HepG2 (cell line): ENCODE measurements around the gene ENO3. TPM values are rescaled to one million over a fixed set of nuclear protein-coding genes. Genes with fewer than 3 reads are reported as not detected.

ENCODE experiments used
- ATF5 ChIP-seq: sonication (generic); formaldehyde crosslinking; IDR thresholded peaks from 2 replicates; pipeline ENCODE4 v1.4.0; 2020; ENCODE audit warnings: mild to moderate bottlenecking, low read depth, missing genetic modification reagents
- CAMTA2 ChIP-seq: sonication (generic); formaldehyde crosslinking; IDR thresholded peaks from 2 replicates; pipeline ENCODE4 v1.4.0; 2020; ENCODE audit warnings: mild to moderate bottlenecking, missing genetic modification reagents, borderline replicate concordance
- HDAC1 ChIP-seq: sonication (generic); formaldehyde crosslinking; IDR thresholded peaks from 2 replicates; pipeline ENCODE4 v1.5.1; 2020; ENCODE audit warnings: mild to moderate bottlenecking, missing genetic modification reagents
- KIAA2018 ChIP-seq: sonication (generic); formaldehyde crosslinking; IDR thresholded peaks from 2 replicates; pipeline ENCODE4 v1.5.0; 2020; ENCODE audit warnings: mild to moderate bottlenecking, missing genetic modification reagents, borderline replicate concordance
- NFE2L1 ChIP-seq: sonication (generic); formaldehyde crosslinking; IDR thresholded peaks from 2 replicates; pipeline ENCODE4 v1.4.0; 2020; ENCODE audit warnings: missing genetic modification reagents, mild to moderate bottlenecking, borderline replicate concordance
- PRMT3 ChIP-seq: sonication (generic); formaldehyde crosslinking; IDR thresholded peaks from 2 replicates; pipeline ENCODE4 v1.8.1; 2022; ENCODE audit warnings: low read depth, mild to moderate bottlenecking, moderate library complexity, missing genetic modification reagents, borderline replicate concordance
- SAFB2 ChIP-seq: sonication (generic); formaldehyde crosslinking; IDR thresholded peaks from 2 replicates; pipeline ENCODE4 v1.5.1; 2020; ENCODE audit warnings: missing genetic modification reagents, low read depth, mild to moderate bottlenecking, borderline replicate concordance
- TCF12 ChIP-seq, 2 experiments: fragments of 450-650 bp in 1 of 2; sonication (generic) in 1 of 2; formaldehyde crosslinking in 1 of 2; IDR thresholded peaks; 2 replicates each; pipeline versions ENCODE4 v1.6.1 to v1.8.0; 2017 to 2022; ENCODE audit warnings: antibody characterized with exemption in 1 of 2, mild to moderate bottlenecking in 1 of 2, missing genetic modification reagents in 1 of 2, moderate library complexity in 1 of 2
- YY1 ChIP-seq: IDR thresholded peaks from 2 replicates; pipeline ENCODE4 v1.6.1; 2011; ENCODE audit warnings: low read length, low read depth, moderate library complexity, mild to moderate bottlenecking; ENCODE audit not compliant: insufficient read depth, insufficient replicate concordance
- ZFP90 ChIP-seq: sonication (generic); formaldehyde crosslinking; IDR thresholded peaks from 2 replicates; pipeline ENCODE4 v1.8.0; 2022; ENCODE audit warnings: missing genetic modification reagents, mild to moderate bottlenecking, inconsistent platforms, borderline replicate concordance
- ZNF335 ChIP-seq: sonication (generic); formaldehyde crosslinking; IDR thresholded peaks from 2 replicates; pipeline ENCODE4 v1.4.0; 2020; ENCODE audit warnings: missing genetic modification reagents
- ZNF550 ChIP-seq: sonication (generic); formaldehyde crosslinking; IDR thresholded peaks from 2 replicates; pipeline ENCODE4 v1.4.0; 2020; ENCODE audit warnings: mild to moderate bottlenecking, missing genetic modification reagents, borderline replicate concordance
- ZNF776 ChIP-seq: sonication (generic); formaldehyde crosslinking; IDR thresholded peaks from 2 replicates; pipeline ENCODE4 v1.4.0; 2020; ENCODE audit warnings: mild to moderate bottlenecking, missing genetic modification reagents
- polyA plus RNA-seq, 8 experiments: library from polyadenylated mRNA; depleted of rRNA in 3 of 8; stranded (reverse) in 7 of 8; unstranded in 1 of 8; fragments of >200 nt; fragmentation: Illumina TruSeq in 4 of 8; extraction: Trizol in 4 of 8; gene quantifications; 2 replicates each; pipeline versions ENCODE4 v1.2.1 to v1.2.3, GENCODE V29; 2011 to 2016; ENCODE audit warnings: low read depth in 4 of 8, missing spikeins in 1 of 8, mixed read lengths in 1 of 8; ENCODE audit not compliant: insufficient read depth in 1 of 8
- total RNA-seq, 5 experiments: library from RNA; depleted of rRNA; stranded (reverse); fragments of >200 nt; fragmentation: Illumina TruSeq; extraction: Trizol; gene quantifications; 2 replicates each; pipeline ENCODE4 v1.2.3, GENCODE V29; 2016; ENCODE audit warnings: low read depth in 1 of 5
- TF ChIP-seq, protein P1 (sequence below): sonication (generic); formaldehyde crosslinking; IDR thresholded peaks from 2 replicates; pipeline ENCODE4 v1.4.0; 2020; ENCODE audit warnings: missing genetic modification reagents, borderline replicate concordance
- TF ChIP-seq, protein P2 (sequence below): sonication (generic); formaldehyde crosslinking; IDR thresholded peaks from 2 replicates; pipeline ENCODE4 v1.4.0; 2020; ENCODE audit warnings: missing genetic modification reagents; ENCODE audit errors: not compliant biosample characterization

ENO3 gene
- total and polyA plus RNA-seq, 2 of the 13 experiments (the other 11 are each of a cell fraction or from before 2014, with no cell fraction given), result 59.8 to 69.8 TPM

DNA sequence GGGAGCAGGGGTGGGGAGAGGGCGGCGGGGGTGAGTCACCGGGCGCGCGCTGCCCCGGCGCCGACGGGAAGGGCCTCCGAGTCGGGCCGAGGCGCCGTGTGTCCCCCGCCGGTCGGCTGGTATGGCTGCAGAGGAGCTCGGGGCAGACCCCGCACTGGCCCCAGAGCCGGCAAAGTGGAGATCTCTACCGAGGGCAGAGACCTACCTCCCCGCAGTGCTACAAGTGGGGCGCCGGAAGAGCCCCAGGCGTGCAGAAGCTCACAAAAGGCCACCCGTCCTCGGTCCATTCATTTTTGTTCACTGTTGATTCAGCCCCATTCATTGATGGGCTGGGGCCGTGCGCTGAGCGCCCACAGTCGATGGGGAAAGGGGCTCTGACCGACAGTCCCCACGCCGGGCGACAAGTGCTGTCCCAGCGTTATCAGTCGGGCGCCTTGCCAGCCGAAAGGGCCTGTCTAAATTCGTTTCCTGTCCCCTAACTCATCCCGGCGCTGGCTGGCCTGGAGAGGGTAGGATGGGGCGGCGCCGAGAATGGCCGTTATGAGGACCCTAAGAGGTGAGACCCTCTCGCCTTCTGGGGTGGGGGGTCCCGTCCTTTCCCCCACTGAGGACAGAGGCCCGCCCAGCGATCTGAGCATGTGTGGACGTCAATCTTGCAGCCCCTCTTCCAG is 709 bp upstream of the ENO3 start (continued):
- TF ChIP-seq ATF5, result no peak
- TF ChIP-seq TCF12 (IDR thresholded peaks at IDR 0.05), result no peak
- TF ChIP-seq TCF12 (CRISPR knock-in tag; IDR thresholded peaks at IDR 0.05), result 0 out of 2 replicates have a peak, but pooled peaks have one; percentile 48
- no peak for TF ChIP-seq CAMTA2 (CRISPR knock-in tag)
- TF ChIP-seq KIAA2018 (CRISPR knock-in tag), result no peak
- no peak for TF ChIP-seq ZNF550 (CRISPR knock-in tag)
- no peak for TF ChIP-seq NFE2L1
- peak; percentile 13; the same call in 1 of the 2 replicates for TF ChIP-seq ZNF335 (CRISPR knock-in tag)
- no peak for TF ChIP-seq PRMT3 (CRISPR knock-in tag)
- TF ChIP-seq HDAC1 (CRISPR knock-in tag), result 0 out of 2 replicates have a peak, but pooled peaks have one; percentile 20
- peak; percentile 48 for TF ChIP-seq SAFB2
- TF ChIP-seq, protein P1, sequence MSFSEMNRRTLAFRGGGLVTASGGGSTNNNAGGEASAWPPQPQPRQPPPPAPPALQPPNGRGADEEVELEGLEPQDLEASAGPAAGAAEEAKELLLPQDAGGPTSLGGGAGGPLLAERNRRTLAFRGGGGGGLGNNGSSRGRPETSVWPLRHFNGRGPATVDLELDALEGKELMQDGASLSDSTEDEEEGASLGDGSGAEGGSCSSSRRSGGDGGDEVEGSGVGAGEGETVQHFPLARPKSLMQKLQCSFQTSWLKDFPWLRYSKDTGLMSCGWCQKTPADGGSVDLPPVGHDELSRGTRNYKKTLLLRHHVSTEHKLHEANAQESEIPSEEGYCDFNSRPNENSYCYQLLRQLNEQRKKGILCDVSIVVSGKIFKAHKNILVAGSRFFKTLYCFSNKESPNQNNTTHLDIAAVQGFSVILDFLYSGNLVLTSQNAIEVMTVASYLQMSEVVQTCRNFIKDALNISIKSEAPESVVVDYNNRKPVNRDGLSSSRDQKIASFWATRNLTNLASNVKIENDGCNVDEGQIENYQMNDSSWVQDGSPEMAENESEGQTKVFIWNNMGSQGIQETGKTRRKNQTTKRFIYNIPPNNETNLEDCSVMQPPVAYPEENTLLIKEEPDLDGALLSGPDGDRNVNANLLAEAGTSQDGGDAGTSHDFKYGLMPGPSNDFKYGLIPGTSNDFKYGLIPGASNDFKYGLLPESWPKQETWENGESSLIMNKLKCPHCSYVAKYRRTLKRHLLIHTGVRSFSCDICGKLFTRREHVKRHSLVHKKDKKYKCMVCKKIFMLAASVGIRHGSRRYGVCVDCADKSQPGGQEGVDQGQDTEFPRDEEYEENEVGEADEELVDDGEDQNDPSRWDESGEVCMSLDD (CRISPR knock-in tag), result 0 out of 2 replicates have a peak, but pooled peaks have one; percentile 16
- 0 out of 2 replicates have a peak, but pooled peaks have one; percentile 34 for TF ChIP-seq ZNF776 (CRISPR knock-in tag)
- no peak for TF ChIP-seq ZFP90 (CRISPR knock-in tag)
- peak; percentile 4 for TF ChIP-seq YY1
- TF ChIP-seq, protein P2, sequence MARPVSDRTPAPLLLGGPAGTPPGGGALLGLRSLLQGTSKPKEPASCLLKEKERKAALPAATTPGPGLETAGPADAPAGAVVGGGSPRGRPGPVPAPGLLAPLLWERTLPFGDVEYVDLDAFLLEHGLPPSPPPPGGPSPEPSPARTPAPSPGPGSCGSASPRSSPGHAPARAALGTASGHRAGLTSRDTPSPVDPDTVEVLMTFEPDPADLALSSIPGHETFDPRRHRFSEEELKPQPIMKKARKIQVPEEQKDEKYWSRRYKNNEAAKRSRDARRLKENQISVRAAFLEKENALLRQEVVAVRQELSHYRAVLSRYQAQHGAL (CRISPR knock-in tag), result no peak
